SW 1271 (cell line): Measurements from ENCODE around the gene AGTR2.
A peak's percentile ranks its signal among the peaks of the same experiment; 100 is the strongest.
"Not testable (repeated sequence)": the region's sequence is repeated elsewhere in the genome, so short reads cannot be mapped to it uniquely, and the experiment has no call there.

ENCODE experiments used
- DNase-seq, 2 experiments: peaks; one replicate each; lab custom pipeline; 2025; lab: John Stamatoyannopoulos, UW

AGTR2 gene, protein sequence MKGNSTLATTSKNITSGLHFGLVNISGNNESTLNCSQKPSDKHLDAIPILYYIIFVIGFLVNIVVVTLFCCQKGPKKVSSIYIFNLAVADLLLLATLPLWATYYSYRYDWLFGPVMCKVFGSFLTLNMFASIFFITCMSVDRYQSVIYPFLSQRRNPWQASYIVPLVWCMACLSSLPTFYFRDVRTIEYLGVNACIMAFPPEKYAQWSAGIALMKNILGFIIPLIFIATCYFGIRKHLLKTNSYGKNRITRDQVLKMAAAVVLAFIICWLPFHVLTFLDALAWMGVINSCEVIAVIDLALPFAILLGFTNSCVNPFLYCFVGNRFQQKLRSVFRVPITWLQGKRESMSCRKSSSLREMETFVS

DNA sequence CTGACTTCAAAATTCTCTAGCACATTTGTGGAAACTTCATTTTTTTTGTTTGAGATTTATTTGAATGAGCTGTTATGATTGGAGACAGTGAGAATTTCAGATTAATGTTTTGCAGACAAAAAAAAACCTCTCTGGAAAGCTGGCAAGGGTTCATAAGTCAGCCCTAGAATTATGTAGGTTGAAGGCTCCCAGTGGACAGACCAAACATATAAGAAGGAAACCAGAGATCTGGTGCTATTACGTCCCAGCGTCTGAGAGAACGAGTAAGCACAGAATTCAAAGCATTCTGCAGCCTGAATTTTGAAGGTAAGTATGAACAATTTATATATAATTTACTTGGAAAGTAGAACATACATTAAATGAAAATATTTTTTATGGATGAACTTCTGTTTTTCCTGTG lies at the start of gene AGTR2:
AGTR2 (plus strand) TSS at position 234 of the 400 bp plus-strand sequence. CDS start 1,537 bp downstream, outside the sequence.
- no peak for DNase-seq

DNA sequence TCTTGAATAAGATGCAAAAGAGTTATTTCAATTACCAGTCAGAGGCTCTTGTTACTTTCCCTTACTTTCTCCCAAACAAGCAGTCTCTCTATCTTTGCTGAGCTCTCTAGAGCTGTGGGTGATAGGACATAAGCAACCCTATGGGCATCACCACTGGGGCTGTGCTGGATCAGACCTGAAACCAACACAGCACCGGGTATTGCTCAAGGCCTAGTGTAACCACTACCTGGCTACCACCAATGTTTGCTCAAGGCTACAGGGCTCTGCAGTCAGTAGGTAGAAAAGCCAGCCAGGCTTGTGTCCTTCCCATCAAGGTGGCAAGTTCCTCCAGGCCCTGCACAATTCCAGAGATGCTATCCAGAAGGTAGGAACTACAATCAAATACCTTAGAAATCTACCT lies 35.3 kb upstream of the AGTR2 start:
- DNase-seq, result no peak

DNA sequence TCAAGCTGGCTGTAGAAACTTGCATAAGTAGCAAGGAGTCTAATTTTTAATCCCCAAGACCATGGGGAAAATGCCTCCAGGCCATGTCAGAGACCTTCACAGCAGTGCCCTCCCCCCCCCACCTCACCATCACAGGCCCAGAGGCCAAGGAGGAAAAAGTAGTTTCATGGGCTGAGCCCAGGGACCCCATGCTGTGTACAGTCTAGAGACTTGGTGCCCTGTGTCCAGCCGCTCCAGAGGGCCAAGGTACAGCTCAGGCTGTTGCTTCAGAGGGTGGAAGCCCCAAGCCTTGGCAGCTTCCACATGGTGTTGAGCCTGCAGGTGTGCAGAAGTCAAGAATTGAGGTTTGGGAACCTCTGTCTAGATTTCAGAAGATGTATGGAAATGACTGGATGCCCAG lies 29.3 kb upstream of the AGTR2 start:
- DNase-seq, result not testable (repeated sequence)

DNA sequence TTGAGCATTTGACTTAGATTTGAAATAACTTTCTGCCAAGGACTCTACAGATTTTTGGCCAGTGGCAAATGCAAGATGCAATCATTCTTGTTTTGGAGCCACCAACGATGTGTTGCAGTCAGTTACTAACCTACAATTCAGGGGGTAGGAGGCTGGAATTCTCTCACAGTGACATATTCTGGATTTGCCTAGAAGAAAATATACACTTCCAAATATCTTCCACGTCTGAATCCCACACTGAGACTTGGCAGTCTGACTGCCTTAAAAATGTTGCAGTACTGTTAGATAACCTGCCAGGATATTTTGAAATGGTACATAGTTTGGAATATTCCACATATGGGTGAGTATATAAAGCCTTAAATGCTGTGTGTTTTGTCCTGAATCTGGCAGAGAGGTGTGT lies 27.6 kb upstream of the AGTR2 start:
- no peak for DNase-seq

DNA sequence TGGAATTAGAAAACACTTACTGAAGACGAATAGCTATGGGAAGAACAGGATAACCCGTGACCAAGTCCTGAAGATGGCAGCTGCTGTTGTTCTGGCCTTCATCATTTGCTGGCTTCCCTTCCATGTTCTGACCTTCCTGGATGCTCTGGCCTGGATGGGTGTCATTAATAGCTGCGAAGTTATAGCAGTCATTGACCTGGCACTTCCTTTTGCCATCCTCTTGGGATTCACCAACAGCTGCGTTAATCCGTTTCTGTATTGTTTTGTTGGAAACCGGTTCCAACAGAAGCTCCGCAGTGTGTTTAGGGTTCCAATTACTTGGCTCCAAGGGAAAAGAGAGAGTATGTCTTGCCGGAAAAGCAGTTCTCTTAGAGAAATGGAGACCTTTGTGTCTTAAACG lies 2.4 kb downstream of the AGTR2 start:
- DNase-seq, result no peak

DNA sequence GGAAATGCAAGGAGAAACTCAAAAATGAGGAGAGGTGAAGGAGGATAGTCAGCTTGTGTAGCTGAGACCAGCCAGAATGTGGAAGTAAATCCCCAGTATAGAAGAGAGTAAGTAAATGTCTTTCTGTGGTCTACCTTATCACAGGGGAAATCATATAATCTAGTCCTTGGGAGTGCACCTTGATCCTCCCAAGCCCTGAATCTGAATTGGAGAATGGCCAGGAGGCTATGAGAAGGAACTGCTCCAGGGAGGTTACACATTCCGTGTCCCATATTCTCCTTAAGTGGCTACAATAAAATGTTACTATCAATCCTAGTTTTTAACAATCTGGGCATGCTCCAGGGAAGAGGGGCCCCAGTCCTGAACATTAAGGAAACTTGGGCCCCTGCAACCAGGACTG lies 10.8 kb downstream of the AGTR2 start:
- no peak for DNase-seq

DNA sequence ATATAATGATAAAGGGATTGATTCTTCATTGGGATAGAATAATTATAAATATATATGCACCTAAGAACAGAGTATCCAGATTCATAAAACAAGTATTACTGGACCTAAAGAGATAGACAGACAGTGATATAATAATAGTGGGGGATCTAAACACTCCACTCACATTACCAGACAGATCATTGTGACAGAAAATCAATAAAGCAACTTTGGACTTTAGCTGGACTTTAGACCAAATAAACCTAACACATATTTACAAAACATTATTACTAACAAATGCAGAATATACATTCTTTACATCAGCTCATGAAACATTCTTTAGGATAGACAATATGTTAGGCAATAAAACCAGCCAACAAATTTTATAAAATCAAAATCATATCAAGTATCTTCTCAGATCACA lies 14.6 kb downstream of the AGTR2 start:
- DNase-seq, result no peak

DNA sequence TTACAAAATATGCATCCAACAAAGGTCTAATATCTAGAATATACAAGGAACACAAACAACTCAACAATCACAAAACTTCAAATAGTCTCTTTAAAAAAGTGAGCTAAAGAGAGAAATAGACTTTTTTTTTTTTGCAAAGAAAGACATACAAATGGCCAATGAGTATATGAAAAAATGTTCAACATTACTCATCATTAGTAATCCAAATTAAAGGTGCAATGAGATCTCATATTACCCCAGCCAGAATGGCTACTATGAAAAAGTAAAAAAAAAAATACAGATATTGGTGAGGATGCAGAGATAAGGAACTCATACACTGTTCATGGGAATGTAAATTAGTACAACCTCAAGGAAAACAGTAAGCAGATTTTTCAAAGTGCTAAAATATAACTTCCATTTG lies 24.1 kb downstream of the AGTR2 start:
- DNase-seq, result no peak

DNA sequence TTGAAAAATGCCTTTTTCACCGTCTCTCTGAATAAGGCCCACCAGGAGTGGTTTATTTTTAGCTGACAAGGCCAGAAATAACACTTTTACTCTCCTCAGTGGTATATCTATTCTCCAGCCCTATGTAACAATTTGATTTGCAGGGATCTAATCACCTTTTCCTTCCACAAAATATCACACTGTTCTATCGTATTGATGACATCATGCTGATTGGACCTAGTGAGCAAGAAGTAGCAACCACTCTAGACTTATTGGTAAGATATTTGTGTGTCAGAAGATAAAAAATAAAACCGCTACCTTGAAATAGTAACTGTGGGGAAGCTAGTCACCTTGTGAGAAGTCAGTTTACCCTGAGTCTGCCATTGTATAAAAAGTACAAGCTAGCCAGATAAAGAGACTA lies 27.7 kb downstream of the AGTR2 start:
- DNase-seq, result no peak

DNA sequence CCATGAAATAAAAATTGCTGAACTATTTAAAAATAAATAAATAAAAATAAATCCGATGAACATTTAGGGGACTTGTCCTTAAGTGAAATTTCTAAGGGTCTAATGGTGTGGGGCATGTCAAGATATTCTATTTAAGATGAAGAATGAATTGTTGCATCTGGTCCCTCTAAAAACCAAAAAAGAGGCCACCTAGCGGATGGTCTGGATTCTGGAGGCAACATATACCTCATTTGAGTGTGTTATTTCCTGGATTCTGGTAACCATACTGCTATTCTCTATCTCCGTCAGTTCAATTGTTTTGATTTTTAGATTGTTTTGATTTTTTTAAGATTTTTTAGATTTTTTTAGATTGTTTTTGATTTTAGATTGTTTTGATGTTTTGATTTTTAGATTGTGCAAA lies 28.3 kb downstream of the AGTR2 start:
- DNase-seq, result no peak

DNA sequence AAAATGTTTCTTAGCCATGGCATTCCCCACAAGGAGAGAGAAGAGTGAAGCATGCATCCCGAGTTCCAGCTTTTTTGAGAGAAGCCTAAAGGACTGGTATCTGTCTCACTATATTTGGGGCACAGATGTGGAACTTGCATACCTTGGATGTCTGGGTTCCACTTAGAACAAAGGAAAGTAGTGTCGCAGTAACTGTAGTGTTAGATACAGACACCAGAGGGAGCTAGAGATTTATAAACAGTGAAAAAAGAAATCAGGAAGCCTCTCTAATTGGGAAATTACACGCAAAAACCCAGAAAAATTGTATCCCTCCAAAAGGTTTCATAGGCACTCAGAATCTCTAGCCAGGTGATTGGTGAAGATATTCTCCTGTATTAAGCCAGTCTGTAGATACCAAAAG lies 34.4 kb downstream of the AGTR2 start:
- DNase-seq, result peak in 1 of 2 experiments; percentile 0

DNA sequence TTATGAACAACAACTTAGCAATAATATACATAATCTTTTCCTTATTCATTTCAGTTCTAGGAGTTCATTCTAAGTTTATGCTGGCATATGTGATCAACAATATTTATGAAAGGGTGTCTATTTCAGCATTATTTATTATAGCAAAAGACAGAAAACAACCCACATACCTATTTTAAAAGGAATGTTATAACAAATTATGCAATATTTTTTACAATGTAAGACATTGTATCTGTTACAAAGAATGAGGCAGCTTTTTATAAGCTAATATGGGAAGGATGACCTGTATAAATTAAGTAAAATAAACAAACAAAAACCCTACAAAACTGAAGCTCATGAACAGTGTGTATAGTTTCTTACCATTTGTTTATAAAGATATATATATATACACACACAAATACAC lies 42.7 kb downstream of the AGTR2 start:
- no peak for DNase-seq

DNA sequence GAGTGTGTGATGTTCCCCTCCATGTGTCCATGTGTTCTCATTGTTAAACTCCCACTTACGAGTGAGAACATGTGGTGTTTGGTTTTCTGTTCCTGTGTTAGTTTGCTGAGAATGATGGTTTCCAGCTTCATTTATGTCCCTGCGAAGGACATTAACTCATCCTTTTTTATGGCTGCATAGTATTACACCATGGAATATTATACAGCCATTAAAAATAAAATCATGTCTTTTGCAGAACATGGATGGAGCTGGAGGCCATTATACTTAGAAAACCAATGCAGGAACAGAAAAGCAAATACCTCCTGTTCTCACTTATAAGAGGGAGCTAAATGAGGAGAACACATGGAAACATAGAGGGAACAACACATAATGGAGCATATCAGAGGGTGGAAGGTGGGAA lies 46.5 kb downstream of the AGTR2 start:
- DNase-seq, result not testable (repeated sequence)
